ENCODE results near the gene FUT8.
"Not testable (repeated sequence)": the region's sequence is repeated elsewhere in the genome, so short reads cannot be mapped to it uniquely, and the experiment has no call there.

GRCh38 chr14:65633666-65634065 is 221.1 kb downstream of the FUT8 start:
- not testable (repeated sequence) for TF ChIP-seq CTCF (IDR thresholded peaks at IDR 0.05; ENCODE audit: borderline replicate concordance, extremely low read depth, low read length, poor library complexity, severe bottlenecking); EZH2 (IDR thresholded peaks at IDR 0.05; ENCODE audit: borderline replicate concordance, low read depth, low read length, severe bottlenecking)

Measured in DND-41 (cell line).